Stomach (tissue), 19 donors: ENCODE measurements around the gene GAL3ST3. TPM values are rescaled to one million over a fixed set of nuclear protein-coding genes. Genes with fewer than 3 reads are reported as not detected.
"Not testable (repeated sequence)": the region's sequence is repeated elsewhere in the genome, so short reads cannot be mapped to it uniquely, and the experiment has no call there.

Experiments used
- DNase-seq, 2 donors: peaks; one replicate each; pipeline versions ENCODE4 v3.0.0 to v3.0.0-alpha.2; 2013 to 2019
- H3K27ac ChIP-seq, 5 donors: fragments of 200-600 bp in 4 of 5; sonication (generic) in 4 of 5; one replicate each; pipeline ENCODE4 v1.5.1; 2013 to 2019; ENCODE audit warnings: mild to moderate bottlenecking in 1 of 5, moderate library complexity in 1 of 5
- H3K27me3 ChIP-seq, 3 donors: fragments of 200-600 bp; sonication (generic); one replicate each; pipeline ENCODE4 v1.5.1; 2017 to 2019; ENCODE audit warnings: mixed run types in 1 of 3
- H3K36me3 ChIP-seq, 4 donors: fragments of 200-600 bp; sonication (generic); 1 replicate in 3 of 4; 2 replicates in 1 of 4; pipeline ENCODE4 v1.5.1; 2016 to 2019
- H3K4me1 ChIP-seq, 4 donors: fragments of 200-600 bp; sonication (generic); one replicate each; pipeline ENCODE4 v1.5.1; 2016 to 2019
- H3K4me3 ChIP-seq, 4 donors: fragments of 200-600 bp; sonication (generic) in 3 of 4; one replicate each; pipeline ENCODE4 v1.5.1; 2016 to 2019; ENCODE audit warnings: mild to moderate bottlenecking in 1 of 4
- H3K9me3 ChIP-seq, 4 donors: fragments of 200-600 bp; sonication (generic); one replicate each; pipeline ENCODE4 v1.5.1; 2016 to 2019
- EP300 ChIP-seq: sonication (generic); formaldehyde crosslinking; IDR thresholded peaks from one replicate; pipeline ENCODE4 v1.6.1; 2017; ENCODE audit warnings: antibody characterized with exemption
- POLR2A ChIP-seq, 4 donors: fragments of 450-650 bp; IDR thresholded peaks; one replicate each; pipeline ENCODE4 v1.6.1; 2016; ENCODE audit warnings: antibody characterized with exemption in 4 of 4, control low read depth in 2 of 4, mild to moderate bottlenecking in 1 of 4, moderate library complexity in 1 of 4
- POLR2AphosphoS5 ChIP-seq, 3 donors: sonication (generic); formaldehyde crosslinking; IDR thresholded peaks; one replicate each; pipeline ENCODE4 v1.6.1; 2016; ENCODE audit warnings: antibody characterized with exemption in 3 of 3
- WGBS, 5 donors: extraction: QIAGEN DNeasy Blood & Tissue Kit in 3 of 5; methylation state at CpG; one replicate each; pipeline versions ENCODE4 v1.1.5 to v1.1.7; 2013 to 2018; 5-methylcytosine and 5-hydroxymethylcytosine counted together
- intact Hi-C: fragments of 100-400 bp; cut with DNase I; formaldehyde crosslinking; loops from one replicate; pipeline ENCODE4 v1.15.1; 2023; ENCODE audit warnings: low total_unique reads
- long read RNA-seq, 10 donors: transcript quantifications; one replicate each; lab custom pipeline, GENCODE V29; 2026
- polyA plus RNA-seq, 3 donors: library from polyadenylated mRNA; stranded (reverse); fragments of 200-250 nt; gene quantifications; one replicate each; pipeline ENCODE4 v1.2.3, GENCODE V29; 2013
- total RNA-seq, 5 donors: library from RNA; depleted of rRNA; stranded (reverse); fragments of >200 nt; gene quantifications; one replicate each; pipeline versions ENCODE4 v1.1.0 to v1.2.3, GENCODE V29; 2014 to 2016
- TF ChIP-seq, protein P1 (sequence below), 7 experiments: fragments of 450-650 bp in 4 of 7; fragments of 200-600 bp in 3 of 7; sonication (generic) in 3 of 7; IDR thresholded peaks; one replicate each; pipeline ENCODE4 v1.5.1; 2016 to 2019; ENCODE audit warnings: antibody characterized with exemption in 7 of 7, control low read depth in 2 of 7, mild to moderate bottlenecking in 1 of 7
- donor health status: healthy with polysubstance abuse.
- donor health status: Bipolar disorder and iron deficiency.
- donor health status: healthy.

The GAL3ST3 gene, protein sequence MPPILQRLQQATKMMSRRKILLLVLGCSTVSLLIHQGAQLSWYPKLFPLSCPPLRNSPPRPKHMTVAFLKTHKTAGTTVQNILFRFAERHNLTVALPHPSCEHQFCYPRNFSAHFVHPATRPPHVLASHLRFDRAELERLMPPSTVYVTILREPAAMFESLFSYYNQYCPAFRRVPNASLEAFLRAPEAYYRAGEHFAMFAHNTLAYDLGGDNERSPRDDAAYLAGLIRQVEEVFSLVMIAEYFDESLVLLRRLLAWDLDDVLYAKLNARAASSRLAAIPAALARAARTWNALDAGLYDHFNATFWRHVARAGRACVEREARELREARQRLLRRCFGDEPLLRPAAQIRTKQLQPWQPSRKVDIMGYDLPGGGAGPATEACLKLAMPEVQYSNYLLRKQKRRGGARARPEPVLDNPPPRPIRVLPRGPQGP
- not detected for total RNA-seq
- polyA plus RNA-seq = not detected
- long read RNA-seq, donor 1 = 0 reads
- long read RNA-seq, donor 2, partial matches to known transcripts = 75 of 137 reads
- long read RNA-seq, donor 2, other reads (novel, unspliced or antisense) = 60 of 137 reads
- long read RNA-seq, donor 3 = 0 reads
- long read RNA-seq, donor 4 = 0 reads
- long read RNA-seq, donor 5, partial matches to known transcripts = 0 of 1 reads
- long read RNA-seq, donor 5, other reads (novel, unspliced or antisense) = 0 of 1 reads
- long read RNA-seq, donor 6 = 0 reads
- long read RNA-seq, donor 7, partial matches to known transcripts = 0 of 1 reads
- long read RNA-seq, donor 7, other reads (novel, unspliced or antisense) = 0 of 1 reads
- long read RNA-seq, donor 8 = 0 reads
- long read RNA-seq, donor 9, partial matches to known transcripts = 223 of 249 reads
- long read RNA-seq, donor 9, other reads (novel, unspliced or antisense) = 26 of 249 reads
- long read RNA-seq, donor 10 = 0 reads

DNA sequence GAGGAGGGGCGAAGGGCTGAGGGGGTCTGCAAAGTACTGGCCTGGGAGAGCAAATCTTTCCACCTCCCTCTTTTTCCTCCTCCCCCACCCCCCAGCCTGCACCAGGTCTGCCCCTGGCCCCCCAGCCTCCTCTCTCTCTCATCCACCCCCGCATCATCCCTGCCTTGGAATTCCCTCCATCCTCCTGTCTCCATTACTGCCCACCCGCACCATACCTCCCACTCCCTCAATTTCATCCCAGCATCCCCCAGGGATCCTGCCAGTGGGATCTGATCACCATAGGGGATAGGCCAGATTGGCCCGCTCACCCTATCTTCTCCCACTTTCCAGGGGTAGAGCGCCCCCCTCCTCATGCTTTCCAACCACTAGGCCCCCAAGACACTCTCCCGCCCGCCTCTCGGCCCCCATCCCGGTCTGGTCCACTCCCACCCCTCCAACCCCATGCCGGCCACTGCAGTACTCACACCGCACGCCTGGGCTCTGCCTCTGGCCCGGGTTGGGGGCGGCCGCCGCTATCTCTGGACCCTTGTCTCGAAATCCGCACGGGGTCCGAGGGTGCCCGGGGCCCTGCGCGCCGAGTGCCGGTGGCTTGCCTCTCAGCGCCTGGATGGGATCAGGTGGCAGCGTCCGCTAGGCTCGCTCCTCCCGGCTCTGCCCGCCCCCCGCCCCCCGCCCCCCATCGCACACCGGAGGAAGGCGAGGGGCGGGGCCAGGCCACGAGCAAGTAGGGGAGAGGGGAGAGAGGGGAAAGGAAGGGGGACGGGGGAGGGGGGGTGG is at the start of gene GAL3ST3:
Gene GAL3ST3, minus strand, starts transcription at position 615 of the 777 bp plus-strand sequence. CDS start 3,746 bp downstream, outside the sequence.
- H3K27me3 ChIP-seq = peaks cover 0 to 37% (median 19%) of the 10 kb centered on the region in 3 donors
- peaks cover 0 to 4% (median 1%) of the 10 kb centered on the region in 4 donors for H3K36me3 ChIP-seq
- DNase-seq = peak in 1 of 2 donors; percentile 63
- no peaks in the 10 kb centered on the region for H3K9me3 ChIP-seq
- no peak within 1 kb of the TSS for H3K27ac ChIP-seq
- peaks cover 30 to 40% (median 37%) of the 10 kb centered on the region in 4 donors for H3K4me1 ChIP-seq
- TF ChIP-seq, protein P1, sequence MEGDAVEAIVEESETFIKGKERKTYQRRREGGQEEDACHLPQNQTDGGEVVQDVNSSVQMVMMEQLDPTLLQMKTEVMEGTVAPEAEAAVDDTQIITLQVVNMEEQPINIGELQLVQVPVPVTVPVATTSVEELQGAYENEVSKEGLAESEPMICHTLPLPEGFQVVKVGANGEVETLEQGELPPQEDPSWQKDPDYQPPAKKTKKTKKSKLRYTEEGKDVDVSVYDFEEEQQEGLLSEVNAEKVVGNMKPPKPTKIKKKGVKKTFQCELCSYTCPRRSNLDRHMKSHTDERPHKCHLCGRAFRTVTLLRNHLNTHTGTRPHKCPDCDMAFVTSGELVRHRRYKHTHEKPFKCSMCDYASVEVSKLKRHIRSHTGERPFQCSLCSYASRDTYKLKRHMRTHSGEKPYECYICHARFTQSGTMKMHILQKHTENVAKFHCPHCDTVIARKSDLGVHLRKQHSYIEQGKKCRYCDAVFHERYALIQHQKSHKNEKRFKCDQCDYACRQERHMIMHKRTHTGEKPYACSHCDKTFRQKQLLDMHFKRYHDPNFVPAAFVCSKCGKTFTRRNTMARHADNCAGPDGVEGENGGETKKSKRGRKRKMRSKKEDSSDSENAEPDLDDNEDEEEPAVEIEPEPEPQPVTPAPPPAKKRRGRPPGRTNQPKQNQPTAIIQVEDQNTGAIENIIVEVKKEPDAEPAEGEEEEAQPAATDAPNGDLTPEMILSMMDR (IDR thresholded peaks at IDR 0.05) = no peak
- TF ChIP-seq POLR2A (IDR thresholded peaks at IDR 0.05) (no peak), EP300 (no peak), POLR2AphosphoS5 (IDR thresholded peaks at IDR 0.05) (no peak)
- WGBS, 5 donors = 12 to 25% (median 13%) methylated on average over 20 to 39 of the region's 39 CpGs
- intact Hi-C loops = no loop called here
- no peak within 1 kb of the TSS for H3K4me3 ChIP-seq

DNA sequence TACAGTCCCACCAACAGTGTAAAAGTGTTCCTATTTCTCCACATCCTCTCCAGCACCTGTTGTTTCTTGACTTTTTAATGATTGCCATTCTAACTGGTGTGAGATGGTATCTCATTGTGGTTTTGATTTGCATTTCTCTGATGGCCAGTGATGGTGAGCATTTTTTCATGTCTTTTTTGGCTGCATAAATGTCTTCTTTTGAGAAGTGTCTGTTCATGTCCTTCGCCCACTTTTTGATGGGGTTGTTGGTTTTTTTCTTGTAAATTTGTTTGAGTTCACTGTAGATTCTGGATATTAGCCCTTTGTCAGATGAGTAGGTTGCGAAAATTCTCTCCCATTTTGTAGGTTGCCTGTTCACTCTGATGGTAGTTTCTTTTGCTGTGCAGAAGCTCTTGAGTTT is 43.2 kb upstream of the GAL3ST3 start:
- DNase-seq, H3K27ac ChIP-seq, H3K4me3 ChIP-seq, intact Hi-C loops, H3K27me3 ChIP-seq, H3K9me3 ChIP-seq, H3K36me3 ChIP-seq, H3K4me1 ChIP-seq: not testable (repeated sequence)
- 91 to 100% (median 95%) methylated on average over 2 of the region's 2 CpGs for WGBS, 5 donors

DNA sequence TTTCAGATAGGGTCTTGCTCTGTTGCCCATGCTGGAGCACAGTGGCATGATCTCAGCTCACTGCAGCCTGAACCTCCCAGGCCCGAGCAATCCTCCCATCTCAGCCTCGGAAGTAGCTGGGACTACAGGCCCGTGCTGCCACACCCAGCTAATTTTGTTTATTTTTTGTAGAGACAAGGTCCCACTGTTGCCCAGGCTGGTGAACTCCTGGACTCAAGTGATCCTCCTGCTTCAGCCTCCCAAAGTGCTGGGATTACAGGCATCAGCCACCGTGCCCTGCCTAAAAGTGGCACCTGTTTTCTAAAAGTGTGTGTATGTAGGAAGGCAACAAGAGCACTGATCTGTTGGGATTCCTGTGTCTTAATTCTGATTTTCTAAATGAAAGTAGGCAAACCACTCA is 41.3 kb upstream of the GAL3ST3 start:
- Histone ChIP-seq H3K4me3 (no peak overlapping the region), H3K27me3 (no peaks in the 10 kb centered on the region), H3K27ac (no peak overlapping the region), H3K4me1 (peaks cover 0 to 6% (median 2%) of the 10 kb centered on the region in 4 donors), H3K36me3 (no peaks in the 10 kb centered on the region), H3K9me3 (no peaks in the 10 kb centered on the region)
- WGBS, 5 donors = 60 to 83% (median 76%) methylated on average over 4 of the region's 4 CpGs
- intact Hi-C loops = no loop called here
- no peak for TF ChIP-seq EP300
- no peak for TF ChIP-seq POLR2A (IDR thresholded peaks at IDR 0.05)
- TF ChIP-seq, protein P1 (IDR thresholded peaks at IDR 0.05) = no peak
- no peak for TF ChIP-seq POLR2AphosphoS5 (IDR thresholded peaks at IDR 0.05)
- DNase-seq = no peak

DNA sequence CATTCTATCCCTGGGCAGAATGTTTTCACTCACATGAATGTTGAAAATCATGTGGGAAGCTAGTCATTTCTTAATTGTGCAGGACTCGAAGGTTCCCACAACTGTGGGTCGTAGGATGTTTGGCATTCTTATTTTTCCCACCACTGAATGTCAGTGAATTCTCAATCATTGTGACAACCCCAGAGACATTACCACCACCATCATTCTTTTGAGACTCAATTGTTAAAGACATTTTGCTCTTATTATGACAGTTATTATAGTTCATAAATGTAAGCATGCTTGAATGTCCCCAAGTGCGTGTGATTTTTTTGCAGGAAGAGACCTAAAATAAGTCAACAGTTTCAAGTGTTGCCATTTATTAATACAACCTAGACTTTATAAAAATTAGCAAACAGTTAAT is 40.1 kb upstream of the GAL3ST3 start:
- Histone ChIP-seq H3K4me3 (no peak overlapping the region), H3K36me3 (no peaks in the 10 kb centered on the region), H3K27ac (no peak overlapping the region), H3K27me3 (no peaks in the 10 kb centered on the region), H3K4me1 (peaks cover under 1 to 16% (median 11%) of the 10 kb centered on the region in 4 donors), H3K9me3 (no peaks in the 10 kb centered on the region)
- no peak for DNase-seq
- intact Hi-C loops = no loop called here
- no peak for TF ChIP-seq POLR2A (IDR thresholded peaks at IDR 0.05)
- TF ChIP-seq EP300 = no peak
- TF ChIP-seq, protein P1 (IDR thresholded peaks at IDR 0.05) = no peak
- TF ChIP-seq POLR2AphosphoS5 (IDR thresholded peaks at IDR 0.05) = no peak
- 86 to 93% (median 89%) methylated on average over 3 of the region's 3 CpGs for WGBS, 5 donors
